ENCODE data around the gene ZNF132. TPM values are rescaled to one million over a fixed set of nuclear protein-coding genes. Genes with fewer than 3 reads are reported as not detected.
"Not testable (repeated sequence)": the region's sequence is repeated elsewhere in the genome, so short reads cannot be mapped to it uniquely, and the experiment has no call there.

Gene ZNF132
- polyA plus RNA-seq, 4 donors: 0.22 to 7.9 (median 0.78) TPM

DNA sequence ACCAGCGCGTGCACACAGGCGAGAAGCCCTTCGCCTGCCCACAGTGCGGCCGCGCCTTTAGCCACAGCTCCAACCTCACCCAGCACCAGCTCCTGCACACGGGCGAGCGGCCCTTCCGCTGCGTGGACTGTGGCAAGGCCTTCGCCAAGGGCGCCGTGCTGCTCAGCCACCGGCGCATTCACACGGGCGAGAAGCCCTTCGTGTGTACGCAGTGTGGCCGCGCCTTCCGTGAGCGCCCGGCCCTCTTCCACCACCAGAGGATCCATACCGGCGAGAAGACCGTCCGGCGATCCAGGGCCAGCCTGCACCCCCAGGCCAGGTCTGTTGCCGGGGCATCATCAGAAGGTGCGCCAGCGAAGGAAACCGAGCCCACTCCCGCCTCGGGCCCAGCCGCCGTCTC, 31.8 kb upstream of the ZNF132 start:
- H3K9me3 ChIP-seq (ENCODE audit: control insufficient read depth in 2 of 2, insufficient read depth in 1 of 2, low read depth in 1 of 2, low read length in 1 of 2): no peaks in the 10 kb centered on the region
- H3K27me3 ChIP-seq (ENCODE audit: control insufficient read depth in 3 of 3, insufficient read depth in 3 of 3, low read length in 3 of 3): no peaks in the 10 kb centered on the region
- WGBS, 3 donors: 95 to 98% (median 97%) methylated on average over 39 of the region's 39 CpGs
- peaks cover 2 to 8% (median 4%) of the 10 kb centered on the region in 3 donors for H3K4me1 ChIP-seq (ENCODE audit: control insufficient read depth in 3 of 3, insufficient read depth in 2 of 3, low read depth in 1 of 3, low read length in 2 of 3)
- FAIRE-seq (no peak), DNase-seq (no peak)
- H3K27ac ChIP-seq (ENCODE audit: low read depth in 1 of 3, low read length in 2 of 3): no peak overlapping the region
- peaks cover 0 to 42% (median 0%) of the 10 kb centered on the region in 3 donors for H3K36me3 ChIP-seq (ENCODE audit: control insufficient read depth in 3 of 3, insufficient read depth in 2 of 3, low read depth in 1 of 3, low read length in 3 of 3)
- no peak overlapping the region for H3K4me3 ChIP-seq (ENCODE audit: low read depth in 1 of 3, low read length in 3 of 3)

GRCh38 chr19:58470837-58471543, 31.0 kb upstream of the ZNF132 start:
- H3K27me3 ChIP-seq (ENCODE audit: control insufficient read depth in 3 of 3, insufficient read depth in 3 of 3, low read length in 3 of 3); H3K9me3 ChIP-seq (ENCODE audit: control insufficient read depth in 2 of 2, insufficient read depth in 1 of 2, low read depth in 1 of 2, low read length in 1 of 2); DNase-seq; FAIRE-seq; H3K27ac ChIP-seq (ENCODE audit: low read depth in 1 of 3, low read length in 2 of 3); H3K4me3 ChIP-seq (ENCODE audit: low read depth in 1 of 3, low read length in 3 of 3): not testable (repeated sequence)
- Histone ChIP-seq H3K36me3 (ENCODE audit: control insufficient read depth in 3 of 3, insufficient read depth in 2 of 3, low read depth in 1 of 3, low read length in 3 of 3) (peaks cover 0 to 42% (median 0%) of the 10 kb centered on the region in 3 donors), H3K4me1 (ENCODE audit: control insufficient read depth in 3 of 3, insufficient read depth in 2 of 3, low read depth in 1 of 3, low read length in 2 of 3) (peaks cover 0 to 13% (median 0%) of the 10 kb centered on the region in 3 donors)
- WGBS, 3 donors: 92 to 95% (median 94%) methylated on average over 20 to 41 of the region's 53 CpGs

DNA sequence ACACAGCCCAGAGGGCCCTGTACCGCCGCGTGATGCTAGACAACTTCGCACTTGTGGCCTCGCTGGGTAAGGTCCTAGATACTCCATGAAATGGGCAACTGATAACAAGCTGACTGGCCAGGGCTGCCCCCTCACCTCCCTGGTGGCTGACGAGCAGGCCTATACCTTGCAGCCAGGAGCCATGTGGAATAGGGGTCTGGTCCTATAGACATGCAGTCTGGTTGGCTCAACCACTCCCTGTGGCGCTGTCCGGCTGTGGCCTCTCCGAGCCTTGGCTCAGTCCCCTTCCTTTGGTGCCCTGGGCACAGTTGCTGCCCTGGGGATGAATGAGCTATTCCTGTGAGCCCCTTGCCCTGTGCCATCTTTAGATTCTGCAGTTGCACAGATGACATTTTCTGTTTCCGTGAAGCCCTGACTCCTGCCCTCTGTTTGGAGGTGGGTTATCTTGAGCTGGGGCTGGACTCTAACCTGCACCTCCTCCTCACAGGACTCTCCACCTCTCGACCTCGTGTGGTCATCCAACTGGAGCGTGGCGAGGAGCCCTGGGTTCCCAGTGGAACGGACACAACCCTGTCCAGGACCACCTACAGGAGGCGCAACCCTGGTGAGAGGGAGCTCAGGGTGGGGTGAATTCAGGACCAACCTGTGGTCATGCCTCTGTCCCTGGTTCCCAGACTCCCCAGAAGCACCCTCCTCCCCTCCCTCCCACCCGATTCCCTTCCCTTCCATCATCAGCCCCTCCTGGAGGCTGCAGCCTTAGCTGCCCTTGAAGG, 29.5 kb upstream of the ZNF132 start:
- no peak overlapping the region for H3K4me3 ChIP-seq (ENCODE audit: low read depth in 1 of 3, low read length in 3 of 3)
- no peak for FAIRE-seq

DNA sequence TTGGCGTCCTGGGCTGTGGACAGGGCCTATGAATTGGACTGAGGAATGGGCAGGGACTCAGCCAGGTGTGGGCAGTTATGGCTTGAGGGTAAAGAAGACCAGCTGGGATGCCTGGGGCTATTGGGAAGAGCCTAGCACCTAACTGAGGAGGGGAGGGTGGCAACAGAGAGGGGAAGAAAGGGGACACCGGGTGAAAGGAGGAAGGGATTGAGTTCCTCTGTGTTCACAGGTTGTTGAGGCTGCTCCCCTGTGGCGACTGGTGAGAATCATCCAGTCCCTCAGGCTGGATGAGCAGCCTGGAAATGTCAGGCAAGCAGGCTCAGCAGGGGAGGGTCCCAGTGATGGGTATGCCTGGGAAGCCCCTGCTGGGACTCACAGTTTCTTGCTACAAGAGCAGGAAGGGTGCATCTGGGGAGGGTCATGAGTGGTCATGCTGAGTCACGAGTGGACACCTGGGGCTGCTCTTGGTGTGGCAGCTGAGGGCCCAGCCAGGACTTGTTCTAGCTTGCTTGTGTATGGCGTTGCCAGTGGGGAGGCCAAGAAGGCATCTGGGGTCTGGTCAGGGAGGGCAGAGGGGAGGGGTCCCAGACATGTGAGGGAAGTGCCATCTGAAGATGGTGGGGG, 28.4 kb upstream of the ZNF132 start:
- Histone ChIP-seq H3K27ac (ENCODE audit: low read depth in 1 of 3, low read length in 2 of 3) (no peak overlapping the region), H3K4me1 (ENCODE audit: control insufficient read depth in 3 of 3, insufficient read depth in 2 of 3, low read depth in 1 of 3, low read length in 2 of 3) (peaks cover 0 to 10% (median 0%) of the 10 kb centered on the region in 3 donors), H3K27me3 (ENCODE audit: control insufficient read depth in 3 of 3, insufficient read depth in 3 of 3, low read length in 3 of 3) (no peaks in the 10 kb centered on the region), H3K4me3 (ENCODE audit: low read depth in 1 of 3, low read length in 3 of 3) (peak overlapping the region in 1 of 3 donors; percentile 19), H3K36me3 (ENCODE audit: control insufficient read depth in 3 of 3, insufficient read depth in 2 of 3, low read depth in 1 of 3, low read length in 3 of 3) (peaks cover 0 to 39% (median 0%) of the 10 kb centered on the region in 3 donors), H3K9me3 (ENCODE audit: control insufficient read depth in 2 of 2, insufficient read depth in 1 of 2, low read depth in 1 of 2, low read length in 1 of 2) (no peaks in the 10 kb centered on the region)
- WGBS, 3 donors: 56 to 64% (median 63%) methylated on average over 5 of the region's 5 CpGs
- DNase-seq (no peak), FAIRE-seq (no peak)

More for the DNA sequence above, 29.5 kb upstream of the ZNF132 start:
- peaks cover 0 to 42% (median 0%) of the 10 kb centered on the region in 3 donors for H3K36me3 ChIP-seq (ENCODE audit: control insufficient read depth in 3 of 3, insufficient read depth in 2 of 3, low read depth in 1 of 3, low read length in 3 of 3)
- 90 to 96% (median 94%) methylated on average over 17 of the region's 17 CpGs for whole genome bisulfite sequencing, 3 donors
- no peak for DNase-seq
- H3K4me1 ChIP-seq (ENCODE audit: control insufficient read depth in 3 of 3, insufficient read depth in 2 of 3, low read depth in 1 of 3, low read length in 2 of 3): peaks cover 0 to 10% (median 0%) of the 10 kb centered on the region in 3 donors
- H3K27ac ChIP-seq (ENCODE audit: low read depth in 1 of 3, low read length in 2 of 3): no peak overlapping the region
- no peaks in the 10 kb centered on the region for H3K27me3 ChIP-seq (ENCODE audit: control insufficient read depth in 3 of 3, insufficient read depth in 3 of 3, low read length in 3 of 3)
- H3K9me3 ChIP-seq (ENCODE audit: control insufficient read depth in 2 of 2, insufficient read depth in 1 of 2, low read depth in 1 of 2, low read length in 1 of 2): no peaks in the 10 kb centered on the region

DNA sequence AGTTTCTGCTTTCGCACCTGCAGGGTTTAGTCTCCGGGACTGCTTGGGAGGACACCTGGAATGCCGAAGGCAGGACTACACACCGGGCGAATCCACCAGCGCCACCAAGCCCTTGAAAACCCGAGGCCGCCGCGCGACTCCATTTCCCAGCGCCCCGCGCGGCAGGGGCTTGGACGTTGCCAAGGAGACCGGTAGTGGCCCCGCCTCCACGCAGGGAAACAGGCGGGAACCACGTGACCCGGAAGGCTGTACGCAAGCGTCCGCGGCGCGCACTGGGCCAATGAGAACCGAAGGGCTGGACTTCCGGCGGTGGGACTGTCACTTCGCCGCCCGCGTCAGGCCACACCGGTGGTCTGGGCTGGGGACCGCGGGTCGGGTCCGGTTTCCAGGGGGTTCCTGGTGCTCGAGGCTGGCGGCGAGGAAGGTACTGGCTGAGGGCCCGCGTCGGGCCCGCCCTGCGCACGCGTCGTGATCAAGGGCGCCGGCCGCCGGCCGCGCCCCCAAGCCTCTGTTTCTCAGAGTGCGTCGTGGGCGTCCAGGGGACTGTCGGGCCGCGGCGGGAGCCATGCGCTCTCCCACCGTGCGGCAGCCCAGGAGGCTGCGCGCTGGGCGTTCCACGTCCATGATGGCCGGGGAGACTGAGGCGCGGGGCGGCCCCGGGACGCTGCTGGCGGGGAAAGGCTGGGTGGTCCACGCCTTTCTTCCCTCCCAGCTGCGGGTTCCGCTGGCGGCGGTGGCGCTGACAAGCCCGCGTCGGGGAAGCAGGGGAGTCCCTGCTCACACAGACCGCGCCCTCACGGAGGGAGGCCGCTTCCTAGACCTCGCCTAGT, 27.0 kb upstream of the ZNF132 start, which contains the start of gene ZNF324:
Gene ZNF324, plus strand, starts transcription at position 321 of the 830 bp plus-strand sequence. CDS start 2,106 bp downstream, outside the sequence.
- WGBS, 3 donors: 0% methylated on average over 78 to 92 of the region's 92 CpGs
- no peaks in the 10 kb centered on the region for H3K27me3 ChIP-seq (ENCODE audit: control insufficient read depth in 3 of 3, insufficient read depth in 3 of 3, low read length in 3 of 3)
- H3K27ac ChIP-seq (ENCODE audit: low read depth in 1 of 3, low read length in 2 of 3): peak within 1 kb of the TSS; percentile 38 to 77 (median 60)
- H3K9me3 ChIP-seq (ENCODE audit: control insufficient read depth in 2 of 2, insufficient read depth in 1 of 2, low read depth in 1 of 2, low read length in 1 of 2): no peaks in the 10 kb centered on the region
- DNase-seq (peak; percentile 97 to 99), FAIRE-seq (no peak)
- H3K36me3 ChIP-seq (ENCODE audit: control insufficient read depth in 3 of 3, insufficient read depth in 2 of 3, low read depth in 1 of 3, low read length in 3 of 3): peaks cover 0 to 25% (median 0%) of the 10 kb centered on the region in 3 donors
- H3K4me1 ChIP-seq (ENCODE audit: control insufficient read depth in 3 of 3, insufficient read depth in 2 of 3, low read depth in 1 of 3, low read length in 2 of 3): peaks cover 0 to 10% (median 0%) of the 10 kb centered on the region in 3 donors
- H3K4me3 ChIP-seq (ENCODE audit: low read depth in 1 of 3, low read length in 3 of 3): peak within 1 kb of the TSS; percentile 71 to 100 (median 87)

DNA sequence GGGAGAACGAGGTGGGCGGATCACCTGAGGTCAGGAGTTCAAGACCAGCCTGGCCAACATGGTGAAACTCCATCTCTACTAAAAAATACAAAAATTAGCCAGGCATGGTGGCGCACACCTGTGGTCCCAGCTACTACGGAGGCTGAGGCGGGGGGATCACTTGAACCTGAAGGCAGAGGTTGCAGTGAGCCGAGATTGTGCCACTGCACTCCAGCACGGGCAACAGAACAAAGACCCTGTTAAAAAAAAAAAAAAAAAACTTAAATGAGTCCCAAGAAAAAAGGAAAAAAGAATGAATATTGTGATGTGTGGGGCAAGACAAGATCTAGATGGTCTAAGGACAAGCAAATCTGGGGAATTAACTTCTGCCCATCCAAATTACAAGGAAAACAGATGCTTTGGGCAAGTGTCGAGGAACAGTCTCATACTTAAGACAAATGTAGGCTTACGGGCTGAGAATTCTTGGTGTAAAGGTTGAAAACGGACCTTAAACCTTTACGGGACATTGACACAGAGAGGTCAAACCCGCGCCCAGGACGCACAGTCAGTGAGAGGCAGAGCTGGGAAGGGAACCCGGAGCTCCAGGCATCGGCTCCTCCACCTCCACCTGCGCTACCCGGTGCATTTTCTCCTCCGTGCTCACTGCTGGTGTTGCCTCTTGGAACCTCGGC, 26.3 kb upstream of the ZNF132 start:
- 29 to 36% (median 35%) methylated on average over 16 to 20 of the region's 20 CpGs for WGBS, 3 donors
- Histone ChIP-seq H3K27ac (ENCODE audit: low read depth in 1 of 3, low read length in 2 of 3) (no peak overlapping the region), H3K4me3 (ENCODE audit: low read depth in 1 of 3, low read length in 3 of 3) (peak overlapping the region in 2 of 3 donors; percentile 71 to 100), H3K27me3 (ENCODE audit: control insufficient read depth in 3 of 3, insufficient read depth in 3 of 3, low read length in 3 of 3) (no peaks in the 10 kb centered on the region), H3K36me3 (ENCODE audit: control insufficient read depth in 3 of 3, insufficient read depth in 2 of 3, low read depth in 1 of 3, low read length in 3 of 3) (peaks cover 0 to 20% (median 0%) of the 10 kb centered on the region in 3 donors), H3K9me3 (ENCODE audit: control insufficient read depth in 2 of 2, insufficient read depth in 1 of 2, low read depth in 1 of 2, low read length in 1 of 2) (no peaks in the 10 kb centered on the region), H3K4me1 (ENCODE audit: control insufficient read depth in 3 of 3, insufficient read depth in 2 of 3, low read depth in 1 of 3, low read length in 2 of 3) (peaks cover 0 to 10% (median 0%) of the 10 kb centered on the region in 3 donors)
- no peak for FAIRE-seq
- DNase-seq: no peak

- no peak for DNase-seq
- Histone ChIP-seq H3K27me3 (ENCODE audit: control insufficient read depth in 3 of 3, insufficient read depth in 3 of 3, low read length in 3 of 3) (no peaks in the 10 kb centered on the region), H3K9me3 (ENCODE audit: control insufficient read depth in 2 of 2, insufficient read depth in 1 of 2, low read depth in 1 of 2, low read length in 1 of 2) (no peaks in the 10 kb centered on the region), H3K27ac (ENCODE audit: low read depth in 1 of 3, low read length in 2 of 3) (no peak overlapping the region), H3K36me3 (ENCODE audit: control insufficient read depth in 3 of 3, insufficient read depth in 2 of 3, low read depth in 1 of 3, low read length in 3 of 3) (peaks cover 0 to 21% (median 0%) of the 10 kb centered on the region in 3 donors), H3K4me1 (ENCODE audit: control insufficient read depth in 3 of 3, insufficient read depth in 2 of 3, low read depth in 1 of 3, low read length in 2 of 3) (no peaks in the 10 kb centered on the region), H3K4me3 (ENCODE audit: low read depth in 1 of 3, low read length in 3 of 3) (no peak overlapping the region)
- 88 to 92% (median 89%) methylated on average over 2 of the region's 2 CpGs for WGBS, 3 donors
- FAIRE-seq: no peak
Measured at GRCh38 chr19:58460039-58460438, 20.1 kb upstream of the ZNF132 start.

Measured in small intestine (tissue), 7 donors.